Sigmoid colon (tissue), 4 donors: Measurements from ENCODE around the gene CPLX4.

ENCODE experiments used
- EP300 ChIP-seq, 4 donors: sonication (generic); formaldehyde crosslinking; IDR thresholded peaks; one replicate each; pipeline ENCODE4 v1.6.1; 2017; ENCODE audit warnings: antibody characterized with exemption in 4 of 4
- POLR2A ChIP-seq, 2 donors: fragments of 450-650 bp; IDR thresholded peaks; one replicate each; pipeline ENCODE4 v1.6.1; 2016; ENCODE audit warnings: antibody characterized with exemption in 2 of 2, mild to moderate bottlenecking in 2 of 2, moderate library complexity in 2 of 2
- POLR2AphosphoS5 ChIP-seq, 4 donors: sonication (generic); formaldehyde crosslinking; IDR thresholded peaks; one replicate each; pipeline ENCODE4 v1.6.1; 2017; ENCODE audit warnings: antibody characterized with exemption in 4 of 4
- TF ChIP-seq, protein P1 (sequence below), 4 experiments: fragments of 450-650 bp in 3 of 4; fragments of 200-600 bp in 1 of 4; IDR thresholded peaks; one replicate each; pipeline ENCODE4 v1.5.1; 2016 to 2019; ENCODE audit warnings: antibody characterized with exemption in 4 of 4, mild to moderate bottlenecking in 3 of 4, moderate library complexity in 2 of 4

DNA sequence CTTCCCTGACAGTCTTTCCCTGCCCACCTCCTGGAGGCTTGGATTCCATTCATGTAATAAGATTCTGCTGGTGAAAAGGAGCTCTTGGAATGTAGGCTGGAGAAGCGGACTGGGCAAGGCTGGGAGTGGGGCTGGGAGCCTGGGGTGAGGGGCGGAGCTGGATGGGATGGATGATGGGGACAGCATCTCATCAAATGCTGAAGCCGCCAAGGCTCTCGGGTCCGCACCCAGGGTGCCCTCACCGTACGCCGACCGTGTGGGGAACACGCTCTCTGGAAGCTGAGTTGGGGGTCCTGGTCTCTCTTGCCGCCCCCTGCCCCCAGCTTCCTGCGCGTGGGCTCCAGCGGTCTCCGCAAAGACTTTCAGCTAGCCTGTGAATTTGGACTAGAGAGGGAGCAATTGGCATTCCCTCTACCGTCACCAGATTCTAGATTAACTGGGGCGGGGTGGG lies 54.3 kb downstream of the CPLX4 start:
- TF ChIP-seq, protein P1, sequence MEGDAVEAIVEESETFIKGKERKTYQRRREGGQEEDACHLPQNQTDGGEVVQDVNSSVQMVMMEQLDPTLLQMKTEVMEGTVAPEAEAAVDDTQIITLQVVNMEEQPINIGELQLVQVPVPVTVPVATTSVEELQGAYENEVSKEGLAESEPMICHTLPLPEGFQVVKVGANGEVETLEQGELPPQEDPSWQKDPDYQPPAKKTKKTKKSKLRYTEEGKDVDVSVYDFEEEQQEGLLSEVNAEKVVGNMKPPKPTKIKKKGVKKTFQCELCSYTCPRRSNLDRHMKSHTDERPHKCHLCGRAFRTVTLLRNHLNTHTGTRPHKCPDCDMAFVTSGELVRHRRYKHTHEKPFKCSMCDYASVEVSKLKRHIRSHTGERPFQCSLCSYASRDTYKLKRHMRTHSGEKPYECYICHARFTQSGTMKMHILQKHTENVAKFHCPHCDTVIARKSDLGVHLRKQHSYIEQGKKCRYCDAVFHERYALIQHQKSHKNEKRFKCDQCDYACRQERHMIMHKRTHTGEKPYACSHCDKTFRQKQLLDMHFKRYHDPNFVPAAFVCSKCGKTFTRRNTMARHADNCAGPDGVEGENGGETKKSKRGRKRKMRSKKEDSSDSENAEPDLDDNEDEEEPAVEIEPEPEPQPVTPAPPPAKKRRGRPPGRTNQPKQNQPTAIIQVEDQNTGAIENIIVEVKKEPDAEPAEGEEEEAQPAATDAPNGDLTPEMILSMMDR (IDR thresholded peaks at IDR 0.05): no peak
- no peak for TF ChIP-seq POLR2AphosphoS5 (IDR thresholded peaks at IDR 0.05)
- TF ChIP-seq POLR2A (IDR thresholded peaks at IDR 0.05): no peak
- TF ChIP-seq EP300 (IDR thresholded peaks at IDR 0.05): no peak
